Esophagus squamous epithelium (tissue), 4 donors: ENCODE measurements around the gene SEMA6B.

ENCODE experiments used
- POLR2A ChIP-seq, 4 donors: fragments of 450-650 bp; IDR thresholded peaks; one replicate each; pipeline ENCODE4 v1.6.1; 2017; ENCODE audit warnings: antibody characterized with exemption in 4 of 4, mild to moderate bottlenecking in 4 of 4, moderate library complexity in 3 of 4
- TF ChIP-seq, protein P1 (sequence below), 6 experiments: fragments of 450-650 bp in 4 of 6; fragments of 200-600 bp in 2 of 6; sonication (generic) in 2 of 6; IDR thresholded peaks; one replicate each; pipeline ENCODE4 v1.5.1; 2016 to 2019; ENCODE audit warnings: antibody characterized with exemption in 6 of 6, mild to moderate bottlenecking in 4 of 6, moderate library complexity in 4 of 6

DNA sequence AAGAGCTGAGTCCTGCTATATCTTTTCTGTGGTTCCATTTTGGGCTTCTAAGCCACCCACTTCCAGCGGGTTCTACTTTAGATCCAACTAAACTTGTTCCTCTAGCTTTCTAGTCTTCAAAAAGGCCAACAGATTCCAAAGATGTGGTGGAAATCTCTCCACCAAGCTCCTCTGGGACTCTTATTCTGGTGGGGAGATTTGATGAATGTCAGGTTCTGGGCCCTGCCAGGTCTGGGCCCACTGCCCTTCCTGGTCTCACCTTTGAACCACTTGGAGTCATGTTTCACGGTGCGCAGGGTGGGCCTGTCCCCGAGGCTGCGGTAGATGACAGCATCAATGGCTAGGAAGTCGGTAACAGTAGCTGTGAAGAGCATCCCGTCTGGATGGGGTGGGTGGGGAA, 4.8 kb downstream of the SEMA6B start:
- TF ChIP-seq, protein P1, sequence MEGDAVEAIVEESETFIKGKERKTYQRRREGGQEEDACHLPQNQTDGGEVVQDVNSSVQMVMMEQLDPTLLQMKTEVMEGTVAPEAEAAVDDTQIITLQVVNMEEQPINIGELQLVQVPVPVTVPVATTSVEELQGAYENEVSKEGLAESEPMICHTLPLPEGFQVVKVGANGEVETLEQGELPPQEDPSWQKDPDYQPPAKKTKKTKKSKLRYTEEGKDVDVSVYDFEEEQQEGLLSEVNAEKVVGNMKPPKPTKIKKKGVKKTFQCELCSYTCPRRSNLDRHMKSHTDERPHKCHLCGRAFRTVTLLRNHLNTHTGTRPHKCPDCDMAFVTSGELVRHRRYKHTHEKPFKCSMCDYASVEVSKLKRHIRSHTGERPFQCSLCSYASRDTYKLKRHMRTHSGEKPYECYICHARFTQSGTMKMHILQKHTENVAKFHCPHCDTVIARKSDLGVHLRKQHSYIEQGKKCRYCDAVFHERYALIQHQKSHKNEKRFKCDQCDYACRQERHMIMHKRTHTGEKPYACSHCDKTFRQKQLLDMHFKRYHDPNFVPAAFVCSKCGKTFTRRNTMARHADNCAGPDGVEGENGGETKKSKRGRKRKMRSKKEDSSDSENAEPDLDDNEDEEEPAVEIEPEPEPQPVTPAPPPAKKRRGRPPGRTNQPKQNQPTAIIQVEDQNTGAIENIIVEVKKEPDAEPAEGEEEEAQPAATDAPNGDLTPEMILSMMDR (IDR thresholded peaks at IDR 0.05): no peak
- no peak for TF ChIP-seq POLR2A (IDR thresholded peaks at IDR 0.05)
